ENCODE results near the gene LAMC2. TPM values are rescaled to one million over a fixed set of nuclear protein-coding genes. Genes with fewer than 3 reads are reported as not detected.
"Not testable (repeated sequence)": the region's sequence is repeated elsewhere in the genome, so short reads cannot be mapped to it uniquely, and the experiment has no call there.

LAMC2 gene
- total RNA-seq, 2 donors from 2014 or later: 9.3 to 11.6 TPM

DNA sequence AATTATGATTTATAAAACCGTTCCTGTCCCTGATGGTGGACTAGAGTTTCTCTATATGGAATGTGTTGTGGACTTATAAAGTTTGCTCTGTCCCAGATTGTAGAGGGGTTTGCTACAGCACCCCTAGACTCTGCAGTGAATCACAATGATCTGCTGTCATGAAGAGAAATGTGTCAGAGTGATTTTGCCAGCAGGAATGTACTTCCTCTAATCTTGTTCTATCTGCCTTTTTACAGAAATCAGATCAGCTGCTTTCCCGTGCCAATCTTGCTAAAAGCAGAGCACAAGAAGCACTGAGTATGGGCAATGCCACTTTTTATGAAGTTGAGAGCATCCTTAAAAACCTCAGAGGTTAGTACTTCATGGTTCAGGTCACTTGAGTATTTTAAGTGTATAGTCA lies 52.0 kb downstream of the LAMC2 start:
- WGBS: 89% methylated on average over 2 of the region's 2 CpGs
- Histone ChIP-seq H3K4me3 (no peak overlapping the region), H3K36me3 (no peaks in the 10 kb centered on the region), H3K27ac (no peak overlapping the region), H3K9me3 (no peaks in the 10 kb centered on the region), H3K4me1 (replicated peaks) (peaks cover 3% of the 10 kb centered on the region), H3K27me3 (replicated peaks; ENCODE audit: insufficient read depth) (no peaks in the 10 kb centered on the region)
- no peak for DNase-seq (ENCODE audit: low spot score)
- intact Hi-C loops (cut with DNase I): loop anchor here (5.0 to 10.0 kb wide), 2 partner anchors 213 to 276 kb away; partner anchors contain the start of gene LAMC1
- no peak for TF ChIP-seq POLR2A (IDR thresholded peaks at IDR 0.05)
- TF ChIP-seq POLR2AphosphoS5 (IDR thresholded peaks at IDR 0.05): no peak
- no peak for TF ChIP-seq CTCF (IDR thresholded peaks at IDR 0.05)

DNA sequence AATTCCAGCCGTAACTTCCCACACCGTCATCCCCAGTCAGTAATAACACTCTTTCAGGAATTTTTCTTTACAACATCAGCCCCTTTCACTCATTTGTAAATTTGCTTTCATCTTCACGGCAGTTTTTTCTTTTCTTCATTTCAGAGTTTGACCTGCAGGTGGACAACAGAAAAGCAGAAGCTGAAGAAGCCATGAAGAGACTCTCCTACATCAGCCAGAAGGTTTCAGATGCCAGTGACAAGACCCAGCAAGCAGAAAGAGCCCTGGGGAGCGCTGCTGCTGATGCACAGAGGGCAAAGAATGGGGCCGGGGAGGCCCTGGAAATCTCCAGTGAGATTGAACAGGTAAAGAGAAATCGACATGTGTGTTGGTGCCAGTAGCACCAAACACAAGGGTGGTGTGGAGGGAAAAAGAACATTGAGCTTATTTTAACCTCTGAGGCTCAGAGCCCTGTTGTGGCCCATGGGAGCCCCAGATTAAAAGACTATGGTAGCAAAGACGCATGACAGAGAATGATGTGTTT lies 53.2 kb downstream of the LAMC2 start:
- 82% methylated on average over 7 of the region's 7 CpGs for WGBS

DNA sequence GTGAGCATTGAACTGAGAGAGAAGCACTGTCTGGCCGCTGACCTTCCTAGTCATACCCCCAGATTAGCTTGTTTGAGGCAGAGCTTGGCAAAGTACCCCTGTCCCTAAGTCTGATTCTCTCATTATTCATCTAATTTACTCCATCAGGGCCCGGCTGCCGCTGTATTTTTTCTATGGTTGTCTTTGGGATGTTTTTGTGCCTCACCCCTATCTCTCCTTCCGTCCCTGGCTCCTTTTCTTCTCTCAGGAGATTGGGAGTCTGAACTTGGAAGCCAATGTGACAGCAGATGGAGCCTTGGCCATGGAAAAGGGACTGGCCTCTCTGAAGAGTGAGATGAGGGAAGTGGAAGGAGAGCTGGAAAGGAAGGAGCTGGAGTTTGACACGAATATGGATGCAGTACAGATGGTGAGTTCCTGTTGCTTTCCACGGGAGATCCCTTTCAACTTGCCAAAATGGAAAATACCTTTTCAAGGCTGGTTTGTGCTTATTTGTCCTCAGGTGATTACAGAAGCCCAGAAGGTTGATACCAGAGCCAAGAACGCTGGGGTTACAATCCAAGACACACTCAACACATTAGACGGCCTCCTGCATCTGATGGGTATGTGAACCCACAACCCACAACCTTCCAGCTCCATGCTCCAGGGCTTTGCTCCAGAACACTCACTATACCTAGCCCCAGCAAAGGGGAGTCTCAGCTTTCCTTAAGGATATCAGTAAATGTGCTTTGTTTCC lies 53.9 kb downstream of the LAMC2 start:
- Histone ChIP-seq H3K9me3 (no peaks in the 10 kb centered on the region), H3K4me3 (no peak overlapping the region), H3K4me1 (replicated peaks) (no peaks in the 10 kb centered on the region), H3K27ac (no peak overlapping the region), H3K36me3 (no peaks in the 10 kb centered on the region), H3K27me3 (replicated peaks; ENCODE audit: insufficient read depth) (no peaks in the 10 kb centered on the region)
- TF ChIP-seq POLR2A (IDR thresholded peaks at IDR 0.05): no peak
- no peak for TF ChIP-seq POLR2AphosphoS5 (IDR thresholded peaks at IDR 0.05)
- TF ChIP-seq CTCF (IDR thresholded peaks at IDR 0.05): no peak
- DNase-seq (ENCODE audit: low spot score): no peak
- 86% methylated on average over 8 of the region's 8 CpGs for WGBS
- intact Hi-C loops (cut with DNase I): loop anchor here (5.0 to 10.0 kb wide), 2 partner anchors 215 to 278 kb away; partner anchors contain the start of gene LAMC1

More for the DNA sequence above, 53.2 kb downstream of the LAMC2 start:
- H3K9me3 ChIP-seq: no peaks in the 10 kb centered on the region
- no peak overlapping the region for H3K27ac ChIP-seq
- H3K4me3 ChIP-seq: no peak overlapping the region
- no peaks in the 10 kb centered on the region for H3K27me3 ChIP-seq (replicated peaks; ENCODE audit: insufficient read depth)
- H3K4me1 ChIP-seq (replicated peaks): peaks cover under 1% of the 10 kb centered on the region
- DNase-seq (ENCODE audit: low spot score): no peak
- TF ChIP-seq CTCF (IDR thresholded peaks at IDR 0.05) (no peak), POLR2AphosphoS5 (IDR thresholded peaks at IDR 0.05) (no peak), POLR2A (IDR thresholded peaks at IDR 0.05) (no peak)
- no peaks in the 10 kb centered on the region for H3K36me3 ChIP-seq
- intact Hi-C loops (cut with DNase I): loop anchor here (5.0 to 10.0 kb wide), 2 partner anchors 214 to 277 kb away; partner anchors contain the start of gene LAMC1

GRCh38 chr1:183240526-183240825 lies 54.4 kb downstream of the LAMC2 start:
- 88% methylated on average over 4 of the region's 4 CpGs for WGBS
- Histone ChIP-seq H3K27ac (no peak overlapping the region), H3K4me1 (replicated peaks) (no peaks in the 10 kb centered on the region), H3K9me3 (no peaks in the 10 kb centered on the region), H3K27me3 (replicated peaks; ENCODE audit: insufficient read depth) (no peaks in the 10 kb centered on the region), H3K4me3 (no peak overlapping the region), H3K36me3 (no peaks in the 10 kb centered on the region)
- intact Hi-C loops (cut with DNase I): no loop called here
- no peak for DNase-seq (ENCODE audit: low spot score)
- no peak for TF ChIP-seq CTCF (IDR thresholded peaks at IDR 0.05)
- no peak for TF ChIP-seq POLR2AphosphoS5 (IDR thresholded peaks at IDR 0.05)
- TF ChIP-seq POLR2A (IDR thresholded peaks at IDR 0.05): no peak

DNA sequence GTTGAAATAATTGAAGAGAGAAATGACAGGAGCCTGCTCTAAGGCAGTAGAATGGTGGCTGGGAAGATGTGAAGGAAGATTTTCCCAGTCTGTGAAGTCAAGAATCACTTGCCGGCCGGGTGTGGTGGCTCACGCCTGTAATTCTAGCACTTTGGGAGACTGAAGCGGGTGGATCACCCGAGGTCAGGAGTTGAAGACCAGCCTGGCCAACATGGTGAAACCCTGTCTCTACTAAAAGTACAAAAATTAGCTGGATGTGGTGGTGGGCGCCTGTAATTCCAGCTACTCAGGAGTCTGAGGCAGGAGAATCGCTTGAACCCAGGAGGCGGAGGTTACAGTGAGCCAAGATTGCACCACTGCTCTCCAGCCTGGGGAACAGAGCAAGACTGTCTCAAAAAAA lies 54.8 kb downstream of the LAMC2 start:
- intact Hi-C loops (cut with DNase I); H3K36me3 ChIP-seq; H3K4me1 ChIP-seq (replicated peaks); H3K27me3 ChIP-seq (replicated peaks; ENCODE audit: insufficient read depth); H3K27ac ChIP-seq; DNase-seq (ENCODE audit: low spot score); H3K4me3 ChIP-seq; H3K9me3 ChIP-seq: not testable (repeated sequence)
- 93% methylated on average over 8 of the region's 8 CpGs for WGBS

All from prostate gland (tissue), 2 donors.